ENCODE measurements around the gene EEFSEC.

DNA sequence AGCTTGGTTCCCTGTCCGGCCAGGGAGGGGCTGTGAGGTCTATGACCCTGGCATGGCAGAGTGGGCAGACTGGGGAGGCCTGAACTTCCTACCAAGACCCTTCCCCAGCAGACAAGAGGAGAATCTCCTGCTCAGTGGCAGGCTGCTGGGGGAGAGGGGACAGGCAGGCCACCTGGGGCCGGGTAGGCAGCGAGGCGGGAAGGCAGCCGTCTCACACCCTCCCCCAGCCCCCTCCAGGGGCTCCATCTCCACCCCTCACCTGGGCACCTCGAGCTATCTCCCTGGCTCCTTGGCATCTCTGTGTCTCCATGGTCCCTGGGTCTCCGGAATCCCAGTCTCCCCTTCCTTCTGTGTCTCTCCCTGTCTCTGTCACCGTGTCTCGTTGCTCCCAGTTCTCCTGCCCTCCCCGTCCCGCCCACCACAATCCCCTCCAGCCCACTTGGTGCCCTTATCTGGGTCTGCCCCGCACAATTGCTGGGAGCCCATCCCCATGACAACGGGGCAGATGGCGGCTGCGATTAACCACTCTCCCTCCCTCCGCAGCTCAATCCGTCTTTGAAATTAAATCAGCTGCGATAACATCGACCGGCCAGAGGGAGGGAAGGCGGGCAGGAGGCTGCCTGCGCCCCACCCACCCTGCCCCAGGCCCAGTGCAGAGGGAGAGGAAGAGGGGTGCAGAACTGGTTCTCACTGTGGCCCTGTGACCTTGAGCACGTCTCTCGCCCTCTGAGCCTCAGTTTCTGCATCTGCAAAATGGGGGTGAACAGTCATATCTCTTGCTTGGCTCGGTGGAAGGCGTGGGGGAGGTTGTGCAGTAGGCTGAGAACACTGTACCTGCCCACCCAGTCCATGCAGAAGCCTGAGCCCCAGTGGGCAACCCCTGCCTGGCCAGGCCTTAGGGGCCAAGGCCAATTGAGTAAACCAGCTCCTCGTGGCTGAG is 303.8 kb downstream of the EEFSEC start:
- no peak for TF ChIP-seq CTCF (conservative IDR thresholded peaks at IDR 0.05; ENCODE audit: low read length)
- no peak for TF ChIP-seq EZH2phosphoT487 (IDR thresholded peaks at IDR 0.05; ENCODE audit: borderline replicate concordance, low read depth, low read length)

All from OCI-LY7 (cell line).